ENCODE data around the gene SUPT4H1.

- TF ChIP-seq CTCF (conservative IDR thresholded peaks at IDR 0.05; ENCODE audit: low read depth in 2 of 2) (no peak), EZH2 (IDR thresholded peaks at IDR 0.05; ENCODE audit: low read depth, unreplicated experiment) (no peak), CREB1 (CRISPR knock-in tag; IDR thresholded peaks at IDR 0.05; ENCODE audit: low read depth) (no peak), EZH2phosphoT487 (IDR thresholded peaks at IDR 0.05; ENCODE audit: unreplicated experiment) (no peak), POLR2AphosphoS5 (IDR thresholded peaks at IDR 0.05; ENCODE audit: low read depth) (no peak), ZNF331 (CRISPR knock-in tag; IDR thresholded peaks at IDR 0.05; ENCODE audit: low read depth) (no peak), STAT1 (IDR thresholded peaks at IDR 0.05; ENCODE audit: unreplicated experiment) (no peak), REST (IDR thresholded peaks at IDR 0.05; ENCODE audit: unreplicated experiment) (no peak)
These were observed 31.8 kb downstream of the SUPT4H1 start for GRCh38 chr17:58320163-58320558.
